HepG2 (cell line): ENCODE data around the gene SP3. TPM values are rescaled to one million over a fixed set of nuclear protein-coding genes. Genes with fewer than 3 reads are reported as not detected.
A peak's percentile ranks its signal among the peaks of the same experiment; 100 is the strongest.

ENCODE experiments used
- ARID3A ChIP-seq: IDR thresholded peaks from 2 replicates; pipeline ENCODE4 v1.6.1; 2012; ENCODE audit warnings: low read depth, low read length, improper control_type of control experiment
- ARID5B ChIP-seq: IDR thresholded peaks from 2 replicates; pipeline ENCODE4 v1.4.0; 2020; ENCODE audit warnings: mild to moderate bottlenecking, missing genetic modification reagents
- EP300 ChIP-seq, 3 experiments: sonication (generic) in 1 of 3; formaldehyde crosslinking in 1 of 3; IDR thresholded peaks; 2 replicates each; pipeline versions ENCODE4 v1.5.1 to v1.6.1; 2011 to 2020; ENCODE audit warnings: low read depth in 2 of 3, low read length in 2 of 3, borderline replicate concordance in 1 of 3, improper control_type of control experiment in 1 of 3, mild to moderate bottlenecking in 1 of 3, missing genetic modification reagents in 1 of 3, moderate library complexity in 1 of 3
- HIVEP1 ChIP-seq: sonication (generic); formaldehyde crosslinking; IDR thresholded peaks from 2 replicates; pipeline ENCODE4 v1.4.0; 2020; ENCODE audit warnings: mild to moderate bottlenecking, missing genetic modification reagents
- HOMEZ ChIP-seq: IDR thresholded peaks from 2 replicates; pipeline ENCODE4 v1.6.1; 2016; ENCODE audit warnings: low read depth
- LCORL ChIP-seq, 2 experiments: fragments of 450-650 bp in 1 of 2; sonication (generic) in 1 of 2; formaldehyde crosslinking in 1 of 2; IDR thresholded peaks; 2 replicates each; pipeline versions ENCODE4 v1.5.0 to v1.6.1; 2017 to 2020; ENCODE audit warnings: antibody characterized with exemption in 1 of 2, missing genetic modification reagents in 1 of 2
- PBX2 ChIP-seq: IDR thresholded peaks from 2 replicates; pipeline ENCODE4 v1.6.1; 2016; ENCODE audit warnings: control low read depth
- PPARG ChIP-seq: conservative IDR thresholded peaks from 2 replicates; pipeline ENCODE4 v1.6.1; 2016; ENCODE audit warnings: missing biosample characterization, missing genetic modification reagents
- RXRB ChIP-seq: IDR thresholded peaks from 2 replicates; pipeline ENCODE4 v1.6.1; 2016; ENCODE audit warnings: borderline replicate concordance, missing genetic modification reagents, missing compliant biosample characterization
- SAP130 ChIP-seq: IDR thresholded peaks from 2 replicates; pipeline ENCODE4 v1.6.1; 2016; ENCODE audit warnings: low read depth
- SMARCC2 ChIP-seq: fragments of 450-650 bp; IDR thresholded peaks from 2 replicates; pipeline ENCODE4 v1.6.1; 2017; ENCODE audit warnings: antibody characterized with exemption, mild to moderate bottlenecking
- SOX13 ChIP-seq, 3 experiments: fragments of 450-650 bp in 1 of 3; sonication (generic) in 1 of 3; formaldehyde crosslinking in 1 of 3; IDR thresholded peaks in 2 of 3; conservative IDR thresholded peaks in 1 of 3; 2 replicates each; pipeline versions ENCODE4 v1.5.0 to v1.6.1; 2016 to 2020; ENCODE audit warnings: antibody characterized with exemption in 1 of 3, mild to moderate bottlenecking in 1 of 3, missing compliant biosample characterization in 1 of 3, missing genetic modification reagents in 1 of 3, moderate library complexity in 1 of 3
- ZFP91 ChIP-seq: sonication (generic); formaldehyde crosslinking; IDR thresholded peaks from 2 replicates; pipeline ENCODE4 v1.9.0; 2022; ENCODE audit warnings: missing genetic modification reagents, mild to moderate bottlenecking, borderline replicate concordance
- ZNF207 ChIP-seq: fragments of 450-650 bp; IDR thresholded peaks from 2 replicates; pipeline ENCODE4 v1.6.1; 2016; ENCODE audit warnings: antibody characterized with exemption, borderline replicate concordance
- ZNF639 ChIP-seq: conservative IDR thresholded peaks from 2 replicates; pipeline ENCODE4 v1.6.1; 2018; ENCODE audit warnings: missing genetic modification reagents
- ZSCAN9 ChIP-seq: IDR thresholded peaks from 2 replicates; pipeline ENCODE4 v1.6.1; 2016; ENCODE audit warnings: borderline replicate concordance
- polyA plus RNA-seq, 8 experiments: library from polyadenylated mRNA; depleted of rRNA in 3 of 8; stranded (reverse) in 7 of 8; unstranded in 1 of 8; fragments of >200 nt; fragmentation: Illumina TruSeq in 4 of 8; extraction: Trizol in 4 of 8; gene quantifications; 2 replicates each; pipeline versions ENCODE4 v1.2.1 to v1.2.3, GENCODE V29; 2011 to 2016; ENCODE audit warnings: low read depth in 4 of 8, missing spikeins in 1 of 8, mixed read lengths in 1 of 8; ENCODE audit not compliant: insufficient read depth in 1 of 8
- total RNA-seq, 5 experiments: library from RNA; depleted of rRNA; stranded (reverse); fragments of >200 nt; fragmentation: Illumina TruSeq; extraction: Trizol; gene quantifications; 2 replicates each; pipeline ENCODE4 v1.2.3, GENCODE V29; 2016; ENCODE audit warnings: low read depth in 1 of 5

The SP3 gene
- total and polyA plus RNA-seq, 2 of the 13 experiments (the other 11 are each of a cell fraction or from before 2014, with no cell fraction given), result 57.3 to 132 TPM

- TF ChIP-seq ZFP91, result no peak
- no peak for TF ChIP-seq ZSCAN9 (CRISPR knock-in tag)
- TF ChIP-seq ZNF207, result no peak
- TF ChIP-seq SAP130 (CRISPR knock-in tag), result peak; percentile 49; the same call in 1 of the 2 replicates
- TF ChIP-seq SOX13 (IDR thresholded peaks at IDR 0.05), result no peak
- TF ChIP-seq SOX13 (CRISPR knock-in tag; conservative IDR thresholded peaks at IDR 0.05 in 1 of 2, IDR thresholded peaks at IDR 0.05 in 1 of 2), result peak in 1 of 2 experiments; percentile 30; a peak in 1 of 4 replicates
- TF ChIP-seq PPARG (CRISPR knock-in tag), result peak; percentile 83
- no peak for TF ChIP-seq PBX2
- TF ChIP-seq HOMEZ (CRISPR knock-in tag), result peak; percentile 27; the same call in 1 of the 2 replicates
- 0 out of 2 replicates have a peak, but pooled peaks have one; percentile 18 for TF ChIP-seq ARID3A
- TF ChIP-seq SMARCC2, result no peak
- TF ChIP-seq LCORL (IDR thresholded peaks at IDR 0.05), result peak; percentile 30; the same call in 1 of the 2 replicates
- TF ChIP-seq LCORL (CRISPR knock-in tag; IDR thresholded peaks at IDR 0.05), result no peak
- no peak for TF ChIP-seq EP300 (IDR thresholded peaks at IDR 0.05; ENCODE audit: low read depth in 2 of 2, low read length in 2 of 2)
- TF ChIP-seq EP300 (CRISPR knock-in tag; IDR thresholded peaks at IDR 0.05; ENCODE audit: borderline replicate concordance), result no peak
- no peak for TF ChIP-seq ZNF639
- peak; percentile 53; the same call in 1 of the 2 replicates for TF ChIP-seq ARID5B
- TF ChIP-seq RXRB, result peak; percentile 12; the same call in 1 of the 2 replicates
- TF ChIP-seq HIVEP1 (CRISPR knock-in tag), result no peak
These were observed 3.8 kb downstream of the SP3 start (continued) for GRCh38 chr2:173961346-173961705.
